IPS-18a (cell line): ENCODE data around the gene SPG7.

ENCODE experiments used
- H3K27ac ChIP-seq: one replicate; pipeline ENCODE4 v1.5.1; 2013; ENCODE audit warnings: low read length
- H3K27me3 ChIP-seq: one replicate; pipeline ENCODE4 v1.6.1; 2013; ENCODE audit warnings: mild to moderate bottlenecking, low read length; ENCODE audit not compliant: control insufficient read depth, insufficient read depth
- H3K36me3 ChIP-seq: one replicate; pipeline ENCODE4 v1.6.1; 2013; ENCODE audit warnings: low read depth, low read length; ENCODE audit not compliant: control insufficient read depth
- H3K4me1 ChIP-seq: one replicate; pipeline ENCODE4 v1.6.1; 2013; ENCODE audit warnings: low read depth, low read length; ENCODE audit not compliant: control insufficient read depth
- H3K4me3 ChIP-seq: one replicate; pipeline ENCODE4 v1.5.1; 2013; ENCODE audit warnings: low read length
- H3K9ac ChIP-seq: one replicate; pipeline ENCODE4 v1.6.1; 2013; ENCODE audit warnings: mild to moderate bottlenecking, low read length, moderate library complexity
- H3K9me3 ChIP-seq: one replicate; pipeline ENCODE4 v1.6.1; 2013; ENCODE audit warnings: low read depth, low read length; ENCODE audit not compliant: control insufficient read depth

SPG7 gene

GRCh38 chr16:89577055-89577759, 69.0 kb downstream of the SPG7 start:
- H3K4me3 ChIP-seq: no peak overlapping the region
- peaks cover 42% of the 10 kb centered on the region for H3K27me3 ChIP-seq
- H3K9me3 ChIP-seq: no peaks in the 10 kb centered on the region
- H3K27ac ChIP-seq: no peak overlapping the region
- H3K9ac ChIP-seq: no peak overlapping the region
- no peaks in the 10 kb centered on the region for H3K36me3 ChIP-seq
- no peaks in the 10 kb centered on the region for H3K4me1 ChIP-seq

- H3K4me1 ChIP-seq: no peaks in the 10 kb centered on the region
- H3K9me3 ChIP-seq: no peaks in the 10 kb centered on the region
- H3K27me3 ChIP-seq: peaks cover 33% of the 10 kb centered on the region
- H3K4me3 ChIP-seq: no peak overlapping the region
- H3K27ac ChIP-seq: no peak overlapping the region
- H3K36me3 ChIP-seq: no peaks in the 10 kb centered on the region
- H3K9ac ChIP-seq: no peak overlapping the region
These were observed 71.1 kb downstream of the SPG7 start for GRCh38 chr16:89579351-89579750.

- Histone ChIP-seq H3K27ac (no peak overlapping the region), H3K9ac (no peak overlapping the region), H3K9me3 (no peaks in the 10 kb centered on the region), H3K4me1 (no peaks in the 10 kb centered on the region), H3K27me3 (peaks cover 17% of the 10 kb centered on the region), H3K4me3 (no peak overlapping the region), H3K36me3 (no peaks in the 10 kb centered on the region)
These were observed 73.0 kb downstream of the SPG7 start for GRCh38 chr16:89581045-89581695.

GRCh38 chr16:89581861-89582563, 73.8 kb downstream of the SPG7 start:
- Histone ChIP-seq H3K36me3 (no peaks in the 10 kb centered on the region), H3K4me3 (no peak overlapping the region), H3K9me3 (no peaks in the 10 kb centered on the region), H3K4me1 (no peaks in the 10 kb centered on the region), H3K27ac (no peak overlapping the region), H3K27me3 (peaks cover 8% of the 10 kb centered on the region), H3K9ac (no peak overlapping the region)

- Histone ChIP-seq H3K4me1 (no peaks in the 10 kb centered on the region), H3K9ac (no peak overlapping the region), H3K27ac (no peak overlapping the region), H3K4me3 (no peak overlapping the region), H3K36me3 (no peaks in the 10 kb centered on the region), H3K27me3 (peaks cover 1% of the 10 kb centered on the region), H3K9me3 (no peaks in the 10 kb centered on the region)
These were observed 74.5 kb downstream of the SPG7 start for GRCh38 chr16:89582614-89583196.

- Histone ChIP-seq H3K27me3 (no peaks in the 10 kb centered on the region), H3K36me3 (no peaks in the 10 kb centered on the region), H3K4me1 (no peaks in the 10 kb centered on the region), H3K9me3 (no peaks in the 10 kb centered on the region), H3K27ac (no peak overlapping the region), H3K9ac (no peak overlapping the region), H3K4me3 (no peak overlapping the region)
These were observed 75.1 kb downstream of the SPG7 start for GRCh38 chr16:89583197-89583894.

- no peaks in the 10 kb centered on the region for H3K27me3 ChIP-seq
- no peaks in the 10 kb centered on the region for H3K36me3 ChIP-seq
These were observed 75.9 kb downstream of the SPG7 start for GRCh38 chr16:89583895-89584644.

GRCh38 chr16:89584768-89585549, 76.8 kb downstream of the SPG7 start:
- H3K27me3 ChIP-seq: no peaks in the 10 kb centered on the region
- no peak overlapping the region for H3K9ac ChIP-seq
- H3K9me3 ChIP-seq: no peaks in the 10 kb centered on the region
- no peak overlapping the region for H3K4me3 ChIP-seq
- no peaks in the 10 kb centered on the region for H3K4me1 ChIP-seq
- no peaks in the 10 kb centered on the region for H3K36me3 ChIP-seq
- no peak overlapping the region for H3K27ac ChIP-seq

More at GRCh38 chr16:89583895-89584644, 75.9 kb downstream of the SPG7 start:
- Histone ChIP-seq H3K4me3 (no peak overlapping the region), H3K27ac (no peak overlapping the region), H3K4me1 (no peaks in the 10 kb centered on the region), H3K9ac (no peak overlapping the region), H3K9me3 (no peaks in the 10 kb centered on the region)

- Histone ChIP-seq H3K9ac (no peak overlapping the region), H3K36me3 (no peaks in the 10 kb centered on the region), H3K9me3 (no peaks in the 10 kb centered on the region), H3K27ac (no peak overlapping the region), H3K4me3 (no peak overlapping the region), H3K4me1 (no peaks in the 10 kb centered on the region), H3K27me3 (no peaks in the 10 kb centered on the region)
These were observed 78.0 kb downstream of the SPG7 start for GRCh38 chr16:89586218-89586617.

GRCh38 chr16:89586853-89587252, 78.7 kb downstream of the SPG7 start:
- no peak overlapping the region for H3K4me3 ChIP-seq
- no peaks in the 10 kb centered on the region for H3K27me3 ChIP-seq
- no peaks in the 10 kb centered on the region for H3K9me3 ChIP-seq
- H3K9ac ChIP-seq: no peak overlapping the region
- no peaks in the 10 kb centered on the region for H3K4me1 ChIP-seq
- H3K27ac ChIP-seq: no peak overlapping the region
- no peaks in the 10 kb centered on the region for H3K36me3 ChIP-seq
